Measurements from ENCODE around the gene POLD1.

DNA sequence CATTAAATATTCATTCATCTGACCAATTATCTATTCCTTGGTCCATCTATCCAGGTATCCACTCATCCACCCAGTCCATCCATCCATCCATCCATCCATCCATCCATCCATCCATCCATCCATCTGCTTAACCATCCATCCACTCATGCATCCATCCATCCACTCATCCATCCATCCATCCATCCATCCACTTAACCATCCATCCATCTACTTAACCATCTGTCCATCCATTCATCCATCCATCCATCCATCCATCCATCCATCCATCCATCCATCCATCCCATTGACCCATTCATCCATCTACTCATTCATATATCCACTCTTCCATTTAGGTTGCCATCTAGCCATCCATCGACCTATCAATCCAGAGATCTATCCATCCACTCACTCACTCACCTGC lies 59.9 kb downstream of the POLD1 start:
- TF ChIP-seq, protein P1, sequence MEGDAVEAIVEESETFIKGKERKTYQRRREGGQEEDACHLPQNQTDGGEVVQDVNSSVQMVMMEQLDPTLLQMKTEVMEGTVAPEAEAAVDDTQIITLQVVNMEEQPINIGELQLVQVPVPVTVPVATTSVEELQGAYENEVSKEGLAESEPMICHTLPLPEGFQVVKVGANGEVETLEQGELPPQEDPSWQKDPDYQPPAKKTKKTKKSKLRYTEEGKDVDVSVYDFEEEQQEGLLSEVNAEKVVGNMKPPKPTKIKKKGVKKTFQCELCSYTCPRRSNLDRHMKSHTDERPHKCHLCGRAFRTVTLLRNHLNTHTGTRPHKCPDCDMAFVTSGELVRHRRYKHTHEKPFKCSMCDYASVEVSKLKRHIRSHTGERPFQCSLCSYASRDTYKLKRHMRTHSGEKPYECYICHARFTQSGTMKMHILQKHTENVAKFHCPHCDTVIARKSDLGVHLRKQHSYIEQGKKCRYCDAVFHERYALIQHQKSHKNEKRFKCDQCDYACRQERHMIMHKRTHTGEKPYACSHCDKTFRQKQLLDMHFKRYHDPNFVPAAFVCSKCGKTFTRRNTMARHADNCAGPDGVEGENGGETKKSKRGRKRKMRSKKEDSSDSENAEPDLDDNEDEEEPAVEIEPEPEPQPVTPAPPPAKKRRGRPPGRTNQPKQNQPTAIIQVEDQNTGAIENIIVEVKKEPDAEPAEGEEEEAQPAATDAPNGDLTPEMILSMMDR (IDR thresholded peaks at IDR 0.05; ENCODE audit: insufficient read depth, low read depth, low read length) = no peak
- TF ChIP-seq EZH2 (IDR thresholded peaks at IDR 0.05; ENCODE audit: insufficient read depth, low read length) = no peak

All from astrocyte (in vitro differentiated cells and primary cell).